Lower leg skin (tissue), 4 donors: Measurements from ENCODE around the gene CLCNKB. TPM values are rescaled to one million over a fixed set of nuclear protein-coding genes. Genes with fewer than 3 reads are reported as not detected.
"Not testable (repeated sequence)": the region's sequence is repeated elsewhere in the genome, so short reads cannot be mapped to it uniquely, and the experiment has no call there.

Experiments
- DNase-seq, 2 donors: peaks; one replicate each; pipeline ENCODE4 v3.0.0-alpha.2; 2019; ENCODE audit warnings: low spot score in 2 of 2
- H3K4me3 ChIP-seq: fragments of 200-600 bp; sonication (generic); 2 replicates; pipeline ENCODE4 v1.5.1; 2017; ENCODE audit warnings: mild to moderate bottlenecking, low read depth; ENCODE audit not compliant: poor library complexity, severe bottlenecking
- POLR2A ChIP-seq, 2 donors: fragments of 450-650 bp; IDR thresholded peaks; one replicate each; pipeline ENCODE4 v1.6.1; 2016 to 2017; ENCODE audit warnings: antibody characterized with exemption in 2 of 2, mild to moderate bottlenecking in 1 of 2, moderate library complexity in 1 of 2
- WGBS, 2 donors: methylation state at CpG; one replicate each; pipeline ENCODE4 v1.1.5; 2018; 5-methylcytosine and 5-hydroxymethylcytosine counted together
- intact Hi-C: fragments of 100-400 bp; cut with DNase I; formaldehyde crosslinking; loops from one replicate; pipeline ENCODE4 v1.15.0; 2023; ENCODE audit warnings: low total_unique reads
- total RNA-seq, 4 donors: library from RNA; depleted of rRNA; stranded (reverse); fragments of >200 nt; gene quantifications; one replicate each; pipeline ENCODE4 v1.1.0, GENCODE V29; 2016
- TF ChIP-seq, protein P1 (sequence below), 3 donors: fragments of 450-650 bp; IDR thresholded peaks; one replicate each; pipeline ENCODE4 v1.5.1; 2016; ENCODE audit warnings: antibody characterized with exemption in 3 of 3, mild to moderate bottlenecking in 3 of 3, moderate library complexity in 2 of 3

CLCNKB gene
- total RNA-seq, 4 donors from 2014 or later = 0.26 TPM; not detected in 3

DNA sequence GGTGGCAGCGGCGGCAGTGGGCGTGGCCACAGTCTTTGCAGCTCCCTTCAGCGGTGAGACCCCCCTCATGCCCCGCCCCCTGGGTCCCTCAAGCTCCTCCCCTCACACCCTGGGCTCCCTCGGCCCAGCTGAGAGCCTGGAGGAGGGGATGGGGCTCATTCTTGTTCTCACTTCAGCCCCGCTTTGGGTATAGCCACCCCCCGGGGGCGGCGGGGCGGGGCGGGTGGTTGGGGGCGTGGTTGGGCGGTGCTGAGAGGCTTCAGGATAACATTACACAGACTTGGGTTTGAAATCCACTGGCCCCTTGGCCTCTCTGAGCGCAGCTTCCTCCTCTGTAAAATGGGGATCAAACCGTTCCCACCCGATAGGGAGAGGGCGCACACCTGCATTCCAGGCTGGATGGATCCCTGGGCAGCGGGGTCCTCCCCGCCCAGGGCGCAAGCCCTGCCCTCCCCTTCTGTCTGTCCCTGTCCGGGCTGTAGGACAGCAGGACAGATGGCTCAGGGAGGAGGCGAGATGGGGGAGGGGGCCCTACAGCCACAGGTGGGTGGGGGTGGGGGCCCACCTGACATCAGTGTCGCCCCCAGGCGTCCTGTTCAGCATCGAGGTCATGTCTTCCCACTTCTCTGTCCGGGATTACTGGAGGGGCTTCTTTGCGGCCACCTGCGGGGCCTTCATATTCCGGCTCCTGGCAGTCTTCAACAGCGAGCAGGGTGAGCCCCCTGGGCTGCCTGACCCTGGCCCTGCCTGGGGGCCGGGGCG, 16.7 kb upstream of the CLCNKB start:
- intact Hi-C loops = no loop called here
- no peak for DNase-seq
- H3K4me3 ChIP-seq = no peak overlapping the region
- TF ChIP-seq, protein P1, sequence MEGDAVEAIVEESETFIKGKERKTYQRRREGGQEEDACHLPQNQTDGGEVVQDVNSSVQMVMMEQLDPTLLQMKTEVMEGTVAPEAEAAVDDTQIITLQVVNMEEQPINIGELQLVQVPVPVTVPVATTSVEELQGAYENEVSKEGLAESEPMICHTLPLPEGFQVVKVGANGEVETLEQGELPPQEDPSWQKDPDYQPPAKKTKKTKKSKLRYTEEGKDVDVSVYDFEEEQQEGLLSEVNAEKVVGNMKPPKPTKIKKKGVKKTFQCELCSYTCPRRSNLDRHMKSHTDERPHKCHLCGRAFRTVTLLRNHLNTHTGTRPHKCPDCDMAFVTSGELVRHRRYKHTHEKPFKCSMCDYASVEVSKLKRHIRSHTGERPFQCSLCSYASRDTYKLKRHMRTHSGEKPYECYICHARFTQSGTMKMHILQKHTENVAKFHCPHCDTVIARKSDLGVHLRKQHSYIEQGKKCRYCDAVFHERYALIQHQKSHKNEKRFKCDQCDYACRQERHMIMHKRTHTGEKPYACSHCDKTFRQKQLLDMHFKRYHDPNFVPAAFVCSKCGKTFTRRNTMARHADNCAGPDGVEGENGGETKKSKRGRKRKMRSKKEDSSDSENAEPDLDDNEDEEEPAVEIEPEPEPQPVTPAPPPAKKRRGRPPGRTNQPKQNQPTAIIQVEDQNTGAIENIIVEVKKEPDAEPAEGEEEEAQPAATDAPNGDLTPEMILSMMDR (IDR thresholded peaks at IDR 0.05) = no peak
- 7 to 9% methylated on average over 23 to 32 of the region's 33 CpGs for WGBS, 2 donors

DNA sequence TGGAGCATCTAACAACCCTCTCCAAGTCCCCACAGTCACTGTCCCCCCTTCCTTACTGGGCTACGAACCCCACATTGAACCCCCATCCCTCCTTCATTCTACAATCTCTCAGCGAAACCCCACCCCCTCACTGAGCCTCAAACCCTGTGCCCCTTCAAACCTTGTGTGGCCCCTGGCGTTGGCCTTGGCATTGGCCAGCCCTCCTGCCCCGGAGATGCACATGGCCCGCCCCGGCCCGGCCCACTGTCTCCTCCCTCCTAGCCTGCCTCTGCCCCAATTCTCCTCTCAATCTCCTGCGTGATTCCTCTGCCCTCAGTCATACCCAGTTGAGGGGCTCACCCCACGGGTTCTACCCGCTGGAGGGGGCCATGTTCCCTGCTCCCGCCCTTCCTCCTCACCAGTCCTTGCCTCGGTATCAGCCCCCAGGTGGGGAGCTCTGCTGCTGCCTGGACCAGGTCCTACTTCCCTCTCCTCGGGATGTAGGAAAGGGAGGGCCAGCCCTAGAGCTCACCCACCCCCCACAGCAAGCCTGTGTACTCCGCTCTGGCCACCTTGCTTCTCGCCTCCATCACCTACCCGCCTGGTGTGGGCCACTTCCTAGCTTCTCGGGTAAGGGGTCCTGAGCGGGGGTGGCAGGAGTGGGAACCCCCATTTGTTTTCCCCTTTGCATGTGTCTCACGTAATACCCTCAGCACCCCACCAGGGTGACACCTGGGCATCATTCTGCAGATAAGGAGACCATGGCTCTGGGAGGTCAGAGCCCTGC, 15.2 kb upstream of the CLCNKB start:
- DNase-seq = no peak
- TF ChIP-seq, protein P1 (IDR thresholded peaks at IDR 0.05) = no peak
- no peak for TF ChIP-seq POLR2A (IDR thresholded peaks at IDR 0.05)
- H3K4me3 ChIP-seq = no peak overlapping the region
- 50 to 55% methylated on average over 19 of the region's 19 CpGs for WGBS, 2 donors
- intact Hi-C loops = no loop called here

DNA sequence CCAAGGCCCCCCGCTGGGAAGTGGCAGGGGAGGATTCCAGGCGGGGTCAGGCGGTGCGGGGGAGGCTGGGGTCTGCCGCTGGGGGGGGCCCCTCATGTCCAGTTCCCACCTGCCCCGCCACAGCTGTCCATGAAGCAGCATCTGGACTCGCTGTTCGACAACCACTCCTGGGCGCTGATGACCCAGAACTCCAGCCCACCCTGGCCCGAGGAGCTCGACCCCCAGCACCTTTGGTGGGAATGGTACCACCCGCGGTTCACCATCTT, 14.6 kb upstream of the CLCNKB start:
- H3K4me3 ChIP-seq, DNase-seq, intact Hi-C loops: not testable (repeated sequence)
- 74 to 78% methylated on average over 8 to 10 of the region's 13 CpGs for WGBS, 2 donors

DNA sequence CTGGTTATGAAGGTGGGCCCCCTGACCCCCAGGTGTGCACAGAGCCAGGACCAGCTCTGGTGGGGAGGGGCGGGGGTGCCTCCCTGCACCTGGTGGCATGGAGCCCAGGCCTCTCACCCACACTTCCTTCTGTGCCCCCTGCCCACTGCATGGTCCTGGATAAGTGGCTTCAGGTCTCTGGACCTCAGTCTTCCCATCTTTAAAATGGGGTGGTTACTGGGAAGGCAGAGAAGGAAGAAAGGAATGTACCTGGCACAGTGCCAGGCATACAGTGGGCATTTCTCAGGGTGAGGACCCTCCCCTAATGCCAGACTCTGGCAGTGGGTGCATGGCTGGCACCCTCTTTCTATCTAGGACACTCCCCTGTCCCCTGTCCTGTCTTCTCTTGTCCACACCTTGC, 14.3 kb upstream of the CLCNKB start:
- no peak for DNase-seq

DNA sequence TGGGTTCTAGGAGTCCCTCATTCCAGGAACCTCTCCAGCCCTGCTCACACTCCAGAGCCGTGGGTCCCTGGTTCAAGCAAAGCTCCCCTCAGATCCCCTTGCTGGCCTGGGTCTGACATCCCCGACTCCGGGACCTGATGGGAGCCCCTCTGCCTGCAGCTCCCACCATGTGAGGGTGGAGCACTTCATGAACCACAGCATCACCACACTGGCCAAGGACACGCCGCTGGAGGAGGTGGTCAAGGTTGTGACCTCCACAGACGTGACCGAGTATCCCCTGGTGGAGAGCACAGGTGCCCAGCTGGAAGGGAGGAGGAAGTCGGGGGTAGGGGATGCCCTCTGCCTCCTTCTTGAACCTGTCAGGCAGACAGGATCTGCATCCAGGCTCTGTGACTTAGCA, 12.0 kb upstream of the CLCNKB start:
- TF ChIP-seq POLR2A (IDR thresholded peaks at IDR 0.05) = no peak
- TF ChIP-seq, protein P1 (IDR thresholded peaks at IDR 0.05) = no peak
- DNase-seq = no peak
- intact Hi-C loops = no loop called here
- 88 to 98% methylated on average over 7 to 8 of the region's 8 CpGs for WGBS, 2 donors
- no peak overlapping the region for H3K4me3 ChIP-seq

More for the DNA sequence above, 14.3 kb upstream of the CLCNKB start:
- intact Hi-C loops = no loop called here
- no peak for TF ChIP-seq POLR2A (IDR thresholded peaks at IDR 0.05)
- TF ChIP-seq, protein P1 (IDR thresholded peaks at IDR 0.05) = no peak
- H3K4me3 ChIP-seq = no peak overlapping the region
- 100% methylated on average over 1 of the region's 1 CpG for WGBS, 2 donors

DNA sequence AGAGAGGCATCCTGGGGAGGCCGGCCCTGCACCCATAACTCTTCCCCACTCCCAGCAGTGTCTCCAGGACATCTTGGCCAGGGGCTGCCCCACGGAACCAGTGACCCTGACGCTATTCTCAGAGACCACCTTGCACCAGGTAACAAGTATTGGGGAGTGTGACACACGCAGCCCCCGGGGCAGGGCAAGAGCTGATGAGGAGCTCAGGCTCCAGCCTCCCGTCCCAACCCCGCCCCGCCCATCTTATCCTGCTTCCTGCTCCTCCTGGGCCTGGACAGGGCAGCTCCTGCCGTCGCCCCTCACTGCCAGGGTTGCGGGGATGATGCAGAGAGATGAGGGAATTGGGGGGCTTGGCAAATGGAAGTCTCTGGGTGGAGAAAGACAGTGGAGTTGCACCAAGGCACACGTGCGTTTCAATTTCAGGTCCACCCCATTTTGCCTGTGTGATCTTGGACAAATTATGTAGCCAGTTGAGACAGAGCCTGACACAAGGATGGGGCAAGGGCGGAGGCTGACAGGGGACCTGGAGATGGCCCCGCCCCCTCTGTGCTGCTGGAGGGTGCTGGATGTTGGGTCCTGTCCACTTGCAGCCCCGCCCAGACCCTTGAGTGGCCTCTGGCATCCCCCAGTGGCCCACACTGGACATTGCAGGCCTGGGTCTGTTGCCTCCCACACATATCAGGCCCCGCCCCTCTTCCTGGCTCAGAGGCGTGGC, 11.0 kb upstream of the CLCNKB start:
- DNase-seq = peak; percentile 79 to 95
- intact Hi-C loops = loop anchor here (2.0 kb wide), 1 partner anchor 24 kb away; no protein-coding TSS in a partner anchor
- no peak for TF ChIP-seq POLR2A (IDR thresholded peaks at IDR 0.05)
- TF ChIP-seq, protein P1 (IDR thresholded peaks at IDR 0.05) = peak in 1 of 3 donors; percentile 76
- no peak overlapping the region for H3K4me3 ChIP-seq
- 35 to 46% methylated on average over 15 to 18 of the region's 18 CpGs for WGBS, 2 donors

DNA sequence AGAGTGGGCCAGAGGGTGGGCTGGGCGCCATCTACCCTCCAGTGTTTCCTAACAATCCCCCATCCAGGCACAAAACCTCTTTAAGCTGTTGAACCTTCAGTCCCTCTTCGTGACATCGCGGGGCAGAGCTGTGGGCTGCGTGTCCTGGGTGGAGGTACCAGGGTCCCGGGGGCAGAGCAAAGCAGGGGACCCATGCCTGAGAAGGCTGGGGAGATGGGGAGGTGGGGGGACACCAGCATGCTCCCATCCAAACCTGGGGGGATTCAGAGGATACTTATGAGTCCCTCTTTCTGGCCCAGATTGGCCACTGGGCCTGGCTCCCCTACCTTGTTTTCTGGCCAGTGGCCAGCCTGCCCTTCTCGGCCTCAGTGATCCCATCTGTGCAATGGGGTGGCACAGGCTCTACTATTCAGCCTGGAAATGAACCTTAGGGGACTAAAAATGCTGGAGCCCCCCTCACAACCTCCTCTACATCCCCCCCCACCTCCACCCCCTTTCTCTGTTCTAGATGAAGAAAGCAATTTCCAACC, 10.4 kb upstream of the CLCNKB start:
- 69% methylated on average over 7 of the region's 7 CpGs for WGBS, 2 donors
- intact Hi-C loops = loop anchor here (2.0 kb wide), 1 partner anchor 24 kb away; no protein-coding TSS in a partner anchor
- DNase-seq, H3K4me3 ChIP-seq: not testable (repeated sequence)

DNA sequence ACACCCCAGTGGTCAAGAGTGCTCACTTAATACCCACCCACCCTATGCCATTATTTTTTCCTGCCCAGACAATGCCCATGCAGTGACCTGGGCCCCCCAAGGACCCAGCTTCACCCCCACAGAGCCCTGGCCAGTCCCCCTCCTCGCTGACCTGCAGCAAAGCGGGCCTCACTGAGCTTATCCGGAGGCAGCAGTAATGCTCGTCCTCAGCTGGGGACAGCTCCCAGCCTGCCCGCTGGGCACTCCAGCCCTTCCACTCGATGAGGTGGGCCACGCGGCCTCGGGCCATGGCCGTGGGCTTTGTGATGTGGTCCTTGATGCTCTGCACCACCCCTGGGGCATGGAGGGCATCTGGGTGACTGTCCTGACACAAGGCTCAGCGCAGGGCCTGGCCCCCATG, 7.1 kb upstream of the CLCNKB start:
- WGBS, 2 donors = 81 to 90% methylated on average over 4 to 10 of the region's 11 CpGs
- intact Hi-C loops, H3K4me3 ChIP-seq, DNase-seq: not testable (repeated sequence)
